Stimulated activated CD8-positive, alpha-beta memory T cell treated with anti-CD3 and anti-CD28 coated beads, Interleukin-12 subunit alpha, Interleukin-12 subunit beta, amount 100 ng/mL, for 24 hours (primary cell): Measurements from ENCODE around the gene RAPSN.

Experiments
- DNase-seq: peaks from one replicate; pipeline ENCODE4 v3.0.0-alpha.2; 2020; ENCODE audit errors: extremely low read depth

The RAPSN gene

GRCh38 chr11:47434011-47434786, 14.7 kb downstream of the RAPSN start:
- DNase-seq = no peak

- DNase-seq = no peak
Measured at GRCh38 chr11:47433157-47433556, 15.8 kb downstream of the RAPSN start.

- DNase-seq = no peak
Measured at GRCh38 chr11:47431356-47432083, 17.4 kb downstream of the RAPSN start.

GRCh38 chr11:47430524-47430923, 18.4 kb downstream of the RAPSN start:
- no peak for DNase-seq

GRCh38 chr11:47426062-47426956, 22.6 kb downstream of the RAPSN start, which contains the start of gene PSMC3:
Gene PSMC3, minus strand, starts transcription at chr11:47426439. Its CDS starts 160 bp downstream, at chr11:47426279.
- peak; percentile 98 for DNase-seq

- DNase-seq = no peak
Measured at GRCh38 chr11:47425611-47426010, 23.3 kb downstream of the RAPSN start.

- no peak for DNase-seq
Measured at GRCh38 chr11:47418454-47419259, 30.3 kb downstream of the RAPSN start.

GRCh38 chr11:47417712-47418111, 31.2 kb downstream of the RAPSN start:
- no peak for DNase-seq

- no peak for DNase-seq
Measured at GRCh38 chr11:47415949-47416472, 32.9 kb downstream of the RAPSN start.

GRCh38 chr11:47415091-47415854, 33.7 kb downstream of the RAPSN start:
- DNase-seq = no peak

GRCh38 chr11:47414685-47415070, 34.3 kb downstream of the RAPSN start:
- no peak for DNase-seq

GRCh38 chr11:47413908-47414684, 34.8 kb downstream of the RAPSN start:
- DNase-seq = no peak

- no peak for DNase-seq
Measured at GRCh38 chr11:47413351-47413750, 35.6 kb downstream of the RAPSN start.

- DNase-seq = no peak
Measured at GRCh38 chr11:47411884-47412746, 36.8 kb downstream of the RAPSN start.

- DNase-seq = no peak
Measured at GRCh38 chr11:47410370-47411264, 38.3 kb downstream of the RAPSN start.

GRCh38 chr11:47409440-47410369, 39.2 kb downstream of the RAPSN start:
- DNase-seq = no peak
